Glutamatergic neuron (in vitro differentiated cells): Measurements from ENCODE around the gene CCDC122. TPM values are rescaled to one million over a fixed set of nuclear protein-coding genes. Genes with fewer than 3 reads are reported as not detected.

Experiments
- DNase-seq: peaks from one replicate; pipeline ENCODE4 v3.0.0; 2022
- H3K27ac Mint-ChIP-seq: one replicate; pipeline ENCODE4 v1.8.0; 2020; ENCODE audit warnings: mild to moderate bottlenecking, mixed read lengths, inconsistent platforms; ENCODE audit not compliant: unreplicated experiment
- H3K27me3 Mint-ChIP-seq: one replicate; pipeline ENCODE4 v1.8.0; 2020; ENCODE audit warnings: mild to moderate bottlenecking, moderate library complexity, mixed read lengths, inconsistent platforms; ENCODE audit not compliant: unreplicated experiment
- H3K36me3 Mint-ChIP-seq: one replicate; pipeline ENCODE4 v1.8.0; 2020; ENCODE audit warnings: mild to moderate bottlenecking, mixed read lengths, inconsistent platforms; ENCODE audit not compliant: unreplicated experiment
- H3K4me1 Mint-ChIP-seq: one replicate; pipeline ENCODE4 v1.8.0; 2020; ENCODE audit warnings: mild to moderate bottlenecking, low read depth, mixed read lengths, inconsistent platforms; ENCODE audit not compliant: unreplicated experiment
- H3K4me3 Mint-ChIP-seq: one replicate; pipeline ENCODE4 v1.8.0; 2020; ENCODE audit warnings: mild to moderate bottlenecking, mixed read lengths, inconsistent platforms; ENCODE audit not compliant: unreplicated experiment
- H3K9me3 Mint-ChIP-seq: one replicate; pipeline ENCODE4 v1.8.0; 2020; ENCODE audit warnings: mild to moderate bottlenecking, moderate library complexity, mixed read lengths, inconsistent platforms; ENCODE audit not compliant: unreplicated experiment
- total RNA-seq: library from RNA; stranded (reverse); fragmentation: NEBNext Ultra II Directional; extraction: Animal tissue kit (Norgen Biotek cat#: 25700); gene quantifications from one replicate; pipeline ENCODE4 v1.2.1, GENCODE V29; 2021; ENCODE audit not compliant: unreplicated experiment
- TF ChIP-seq, protein P1 (sequence below): fragments of 200-600 bp; sonication (generic); IDR thresholded peaks from one replicate; pipeline ENCODE4 v1.5.0; 2021; ENCODE audit not compliant: partially characterized antibody, unreplicated experiment

Gene CCDC122
- total RNA-seq, 1 donor from 2014 or later: 5.3 TPM

DNA sequence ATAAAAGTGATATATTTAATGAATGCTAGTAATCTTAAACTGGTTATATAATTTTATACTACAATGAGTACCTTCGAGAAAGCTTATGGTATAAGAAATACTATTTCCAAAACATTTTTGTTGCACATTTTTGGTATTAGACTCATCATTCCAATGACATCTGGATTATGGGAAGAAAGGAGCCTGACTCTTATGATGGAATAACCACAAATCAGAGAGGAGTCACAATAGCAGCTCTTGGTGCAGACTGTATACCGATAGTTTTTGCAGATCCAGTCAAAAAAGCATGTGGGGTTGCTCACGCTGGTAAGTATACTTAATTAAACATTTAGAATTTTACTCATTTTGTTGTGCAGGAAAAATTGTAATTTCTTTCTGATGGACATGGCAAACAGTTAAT is 4.1 kb upstream of the CCDC122 start:
- no peaks in the 10 kb centered on the region for H3K36me3 Mint-ChIP-seq
- H3K9me3 Mint-ChIP-seq: peaks cover 2% of the 10 kb centered on the region
- DNase-seq: no peak
- H3K4me3 Mint-ChIP-seq: no peak overlapping the region
- no peak overlapping the region for H3K27ac Mint-ChIP-seq
- peaks cover 4% of the 10 kb centered on the region for H3K27me3 Mint-ChIP-seq
- TF ChIP-seq, protein P1, sequence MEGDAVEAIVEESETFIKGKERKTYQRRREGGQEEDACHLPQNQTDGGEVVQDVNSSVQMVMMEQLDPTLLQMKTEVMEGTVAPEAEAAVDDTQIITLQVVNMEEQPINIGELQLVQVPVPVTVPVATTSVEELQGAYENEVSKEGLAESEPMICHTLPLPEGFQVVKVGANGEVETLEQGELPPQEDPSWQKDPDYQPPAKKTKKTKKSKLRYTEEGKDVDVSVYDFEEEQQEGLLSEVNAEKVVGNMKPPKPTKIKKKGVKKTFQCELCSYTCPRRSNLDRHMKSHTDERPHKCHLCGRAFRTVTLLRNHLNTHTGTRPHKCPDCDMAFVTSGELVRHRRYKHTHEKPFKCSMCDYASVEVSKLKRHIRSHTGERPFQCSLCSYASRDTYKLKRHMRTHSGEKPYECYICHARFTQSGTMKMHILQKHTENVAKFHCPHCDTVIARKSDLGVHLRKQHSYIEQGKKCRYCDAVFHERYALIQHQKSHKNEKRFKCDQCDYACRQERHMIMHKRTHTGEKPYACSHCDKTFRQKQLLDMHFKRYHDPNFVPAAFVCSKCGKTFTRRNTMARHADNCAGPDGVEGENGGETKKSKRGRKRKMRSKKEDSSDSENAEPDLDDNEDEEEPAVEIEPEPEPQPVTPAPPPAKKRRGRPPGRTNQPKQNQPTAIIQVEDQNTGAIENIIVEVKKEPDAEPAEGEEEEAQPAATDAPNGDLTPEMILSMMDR: no peak
- peaks cover 1% of the 10 kb centered on the region for H3K4me1 Mint-ChIP-seq

DNA sequence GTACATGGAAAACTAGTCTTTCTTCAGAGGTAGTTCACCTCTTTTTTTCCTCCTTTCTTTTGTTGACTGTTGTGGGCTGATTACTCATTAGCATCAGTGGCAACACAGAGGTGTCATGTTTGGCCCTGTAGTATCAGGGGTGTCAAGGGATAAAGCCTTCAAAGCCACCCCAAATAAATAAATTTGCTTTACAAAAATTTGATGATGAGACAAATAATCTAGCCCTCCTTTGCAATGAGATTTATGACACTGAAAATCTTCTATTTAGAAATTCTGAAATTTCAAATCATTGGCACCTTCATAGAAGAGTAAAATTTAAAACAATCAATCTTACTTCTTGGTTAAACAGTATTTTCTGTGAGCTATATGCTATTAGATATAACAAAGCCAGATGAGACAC is 2.0 kb upstream of the CCDC122 start:
- H3K9me3 Mint-ChIP-seq: peaks cover 5% of the 10 kb centered on the region
- no peak overlapping the region for H3K4me3 Mint-ChIP-seq
- TF ChIP-seq, protein P1: no peak
- DNase-seq: no peak
- H3K4me1 Mint-ChIP-seq: peaks cover 9% of the 10 kb centered on the region
- H3K36me3 Mint-ChIP-seq: no peaks in the 10 kb centered on the region
- H3K27ac Mint-ChIP-seq: no peak overlapping the region
- H3K27me3 Mint-ChIP-seq: peaks cover 7% of the 10 kb centered on the region

DNA sequence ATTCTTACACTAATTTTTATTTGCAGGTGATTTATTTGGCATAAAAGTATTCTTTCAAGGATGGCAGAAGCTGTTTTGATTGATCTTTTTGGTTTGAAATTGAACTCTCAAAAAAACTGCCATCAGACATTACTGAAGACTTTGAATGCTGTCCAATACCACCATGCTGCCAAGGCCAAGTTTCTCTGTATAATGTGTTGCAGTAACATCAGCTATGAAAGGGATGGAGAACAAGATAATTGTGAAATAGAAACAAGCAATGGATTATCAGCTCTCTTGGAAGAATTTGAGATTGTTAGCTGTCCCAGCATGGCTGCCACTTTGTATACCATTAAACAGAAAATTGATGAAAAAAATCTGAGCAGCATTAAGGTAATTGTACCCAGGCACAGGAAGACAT is 1.4 kb upstream of the CCDC122 start:
- Mint-ChIP-seq H3K4me1 (peaks cover 9% of the 10 kb centered on the region), H3K27me3 (peaks cover 7% of the 10 kb centered on the region), H3K27ac (no peak overlapping the region), H3K4me3 (no peak overlapping the region), H3K9me3 (peaks cover 5% of the 10 kb centered on the region), H3K36me3 (no peaks in the 10 kb centered on the region)
- DNase-seq: no peak
- TF ChIP-seq, protein P1: no peak

DNA sequence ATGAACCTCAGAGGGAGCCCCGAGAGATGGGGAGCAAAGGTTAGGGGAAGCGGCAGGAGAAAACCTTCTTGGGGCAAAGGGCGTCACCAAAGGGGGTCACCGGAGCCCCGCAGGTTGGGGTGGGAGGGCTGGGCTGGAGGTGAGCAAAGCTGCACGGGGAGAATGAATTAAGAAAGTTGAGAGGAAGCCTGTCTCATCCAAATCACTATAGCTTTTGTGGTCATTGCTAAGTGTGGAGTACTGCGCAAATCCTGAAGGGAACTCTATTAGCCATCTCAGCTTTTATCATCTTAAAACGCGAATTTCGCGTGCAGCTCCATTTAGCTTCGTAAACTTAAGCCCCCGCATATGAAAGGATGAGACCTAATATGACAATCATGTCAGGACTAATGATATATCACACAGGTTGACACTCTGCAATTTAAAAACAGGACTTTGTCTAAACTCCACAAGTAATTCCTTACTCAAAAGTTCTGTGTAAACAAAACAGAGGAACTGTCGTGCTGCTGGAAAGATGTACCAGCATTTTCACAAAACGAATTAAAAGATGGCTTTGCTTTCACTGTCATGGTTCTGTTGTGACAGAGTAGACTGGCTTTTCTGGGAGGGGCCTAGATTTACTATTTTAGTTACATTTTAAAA is 795 bp upstream of the CCDC122 start:
- peaks cover 5% of the 10 kb centered on the region for H3K9me3 Mint-ChIP-seq
- H3K27me3 Mint-ChIP-seq: peaks cover 7% of the 10 kb centered on the region
- peak overlapping the region; percentile 73 for H3K27ac Mint-ChIP-seq
- TF ChIP-seq, protein P1: no peak
- H3K36me3 Mint-ChIP-seq: no peaks in the 10 kb centered on the region
- DNase-seq: no peak
- H3K4me1 Mint-ChIP-seq: peaks cover 9% of the 10 kb centered on the region
- H3K4me3 Mint-ChIP-seq: peak overlapping the region; percentile 87

DNA sequence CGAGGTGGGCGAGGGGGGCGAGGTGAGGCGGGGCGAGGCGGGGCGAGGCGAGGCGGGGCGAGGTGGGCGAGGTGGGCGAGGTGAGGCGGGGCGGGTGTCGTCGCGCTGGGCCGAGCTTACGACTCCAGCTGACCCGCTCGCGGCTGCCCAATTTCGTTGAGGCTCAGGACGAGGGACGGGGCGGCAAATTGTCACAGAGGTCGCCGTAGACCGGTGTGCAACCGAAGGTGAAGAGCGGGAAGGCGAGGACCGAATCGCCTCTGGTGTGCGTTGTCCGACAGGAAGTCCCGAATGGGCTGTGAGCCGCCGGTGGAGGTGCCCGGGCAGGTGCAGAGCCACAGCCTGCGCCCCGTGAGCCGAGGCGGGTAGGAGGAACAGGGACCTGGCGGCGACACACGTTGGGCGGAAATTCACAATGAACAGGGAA is 228 bp upstream of the CCDC122 start, which contains the start of gene LACC1:
TSS of gene LACC1 (plus strand) at position 150 of the 427 bp plus-strand sequence. CDS start 1,082 bp downstream, outside the sequence.
- H3K27me3 Mint-ChIP-seq: peaks cover 7% of the 10 kb centered on the region
- no peak for DNase-seq
- H3K9me3 Mint-ChIP-seq: peaks cover 5% of the 10 kb centered on the region
- TF ChIP-seq, protein P1: no peak
- H3K27ac Mint-ChIP-seq: peak within 1 kb of the TSS; percentile 73
- H3K4me1 Mint-ChIP-seq: peaks cover 9% of the 10 kb centered on the region
- H3K36me3 Mint-ChIP-seq: no peaks in the 10 kb centered on the region
- H3K4me3 Mint-ChIP-seq: peak within 1 kb of the TSS; percentile 87
